PC-3 (cell line): Measurements from ENCODE around the gene LPCAT1.

ENCODE experiments used
- EZH2phosphoT487 ChIP-seq: fragments of 300-600 bp; sonication (generic); IDR thresholded peaks from 2 replicates; pipeline ENCODE4 v1.6.1; 2018; ENCODE audit warnings: mild to moderate bottlenecking, antibody characterized with exemption, low read length, borderline replicate concordance
- TF ChIP-seq, protein P1 (sequence below): fragments of 300-600 bp; sonication (generic); conservative IDR thresholded peaks from 2 replicates; pipeline ENCODE4 v1.5.1; 2017; ENCODE audit warnings: antibody characterized with exemption, low read depth, mild to moderate bottlenecking, low read length

GRCh38 chr5:1520791-1521453 lies 2.8 kb downstream of the LPCAT1 start:
- TF ChIP-seq, protein P1, sequence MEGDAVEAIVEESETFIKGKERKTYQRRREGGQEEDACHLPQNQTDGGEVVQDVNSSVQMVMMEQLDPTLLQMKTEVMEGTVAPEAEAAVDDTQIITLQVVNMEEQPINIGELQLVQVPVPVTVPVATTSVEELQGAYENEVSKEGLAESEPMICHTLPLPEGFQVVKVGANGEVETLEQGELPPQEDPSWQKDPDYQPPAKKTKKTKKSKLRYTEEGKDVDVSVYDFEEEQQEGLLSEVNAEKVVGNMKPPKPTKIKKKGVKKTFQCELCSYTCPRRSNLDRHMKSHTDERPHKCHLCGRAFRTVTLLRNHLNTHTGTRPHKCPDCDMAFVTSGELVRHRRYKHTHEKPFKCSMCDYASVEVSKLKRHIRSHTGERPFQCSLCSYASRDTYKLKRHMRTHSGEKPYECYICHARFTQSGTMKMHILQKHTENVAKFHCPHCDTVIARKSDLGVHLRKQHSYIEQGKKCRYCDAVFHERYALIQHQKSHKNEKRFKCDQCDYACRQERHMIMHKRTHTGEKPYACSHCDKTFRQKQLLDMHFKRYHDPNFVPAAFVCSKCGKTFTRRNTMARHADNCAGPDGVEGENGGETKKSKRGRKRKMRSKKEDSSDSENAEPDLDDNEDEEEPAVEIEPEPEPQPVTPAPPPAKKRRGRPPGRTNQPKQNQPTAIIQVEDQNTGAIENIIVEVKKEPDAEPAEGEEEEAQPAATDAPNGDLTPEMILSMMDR = no peak
- TF ChIP-seq EZH2phosphoT487 = no peak
